Measurements from ENCODE around the gene MSL2.

The MSL2 gene, protein sequence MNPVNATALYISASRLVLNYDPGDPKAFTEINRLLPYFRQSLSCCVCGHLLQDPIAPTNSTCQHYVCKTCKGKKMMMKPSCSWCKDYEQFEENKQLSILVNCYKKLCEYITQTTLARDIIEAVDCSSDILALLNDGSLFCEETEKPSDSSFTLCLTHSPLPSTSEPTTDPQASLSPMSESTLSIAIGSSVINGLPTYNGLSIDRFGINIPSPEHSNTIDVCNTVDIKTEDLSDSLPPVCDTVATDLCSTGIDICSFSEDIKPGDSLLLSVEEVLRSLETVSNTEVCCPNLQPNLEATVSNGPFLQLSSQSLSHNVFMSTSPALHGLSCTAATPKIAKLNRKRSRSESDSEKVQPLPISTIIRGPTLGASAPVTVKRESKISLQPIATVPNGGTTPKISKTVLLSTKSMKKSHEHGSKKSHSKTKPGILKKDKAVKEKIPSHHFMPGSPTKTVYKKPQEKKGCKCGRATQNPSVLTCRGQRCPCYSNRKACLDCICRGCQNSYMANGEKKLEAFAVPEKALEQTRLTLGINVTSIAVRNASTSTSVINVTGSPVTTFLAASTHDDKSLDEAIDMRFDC

DNA sequence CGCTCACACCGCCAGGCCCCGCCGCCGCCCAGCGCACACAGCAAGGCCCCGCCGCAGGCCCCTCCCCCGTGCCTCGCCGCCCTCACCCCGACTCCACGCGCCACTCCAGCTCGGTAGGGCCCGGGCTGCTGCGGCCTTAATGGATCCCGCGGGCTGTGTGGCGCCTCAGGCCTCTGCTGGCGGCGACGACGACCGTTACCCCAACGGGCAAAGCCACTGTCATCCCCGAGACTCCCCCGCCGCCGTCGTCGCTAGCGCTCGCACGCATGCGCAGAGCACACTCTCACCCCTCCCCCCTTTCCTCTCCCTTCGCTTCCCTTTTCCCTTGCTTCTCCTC lies at the start of gene MSL2:
TSS of gene MSL2 (minus strand) at position 272 of the 337 bp plus-strand sequence. CDS start 1,222 bp downstream, outside the sequence.
- TF ChIP-seq, protein P1, sequence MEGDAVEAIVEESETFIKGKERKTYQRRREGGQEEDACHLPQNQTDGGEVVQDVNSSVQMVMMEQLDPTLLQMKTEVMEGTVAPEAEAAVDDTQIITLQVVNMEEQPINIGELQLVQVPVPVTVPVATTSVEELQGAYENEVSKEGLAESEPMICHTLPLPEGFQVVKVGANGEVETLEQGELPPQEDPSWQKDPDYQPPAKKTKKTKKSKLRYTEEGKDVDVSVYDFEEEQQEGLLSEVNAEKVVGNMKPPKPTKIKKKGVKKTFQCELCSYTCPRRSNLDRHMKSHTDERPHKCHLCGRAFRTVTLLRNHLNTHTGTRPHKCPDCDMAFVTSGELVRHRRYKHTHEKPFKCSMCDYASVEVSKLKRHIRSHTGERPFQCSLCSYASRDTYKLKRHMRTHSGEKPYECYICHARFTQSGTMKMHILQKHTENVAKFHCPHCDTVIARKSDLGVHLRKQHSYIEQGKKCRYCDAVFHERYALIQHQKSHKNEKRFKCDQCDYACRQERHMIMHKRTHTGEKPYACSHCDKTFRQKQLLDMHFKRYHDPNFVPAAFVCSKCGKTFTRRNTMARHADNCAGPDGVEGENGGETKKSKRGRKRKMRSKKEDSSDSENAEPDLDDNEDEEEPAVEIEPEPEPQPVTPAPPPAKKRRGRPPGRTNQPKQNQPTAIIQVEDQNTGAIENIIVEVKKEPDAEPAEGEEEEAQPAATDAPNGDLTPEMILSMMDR (IDR thresholded peaks at IDR 0.05; ENCODE audit: low read depth, low read length) = no peak
- peak within 1 kb of the TSS; percentile 97 for H3K4me3 ChIP-seq (ENCODE audit: low read depth, low read length)
- in situ Hi-C loops (cut with HindIII; ENCODE audit: low sequenced_read_pairs) = no loop called here
- DNase-seq (ENCODE audit: low read depth, low spot score) = no peak

DNA sequence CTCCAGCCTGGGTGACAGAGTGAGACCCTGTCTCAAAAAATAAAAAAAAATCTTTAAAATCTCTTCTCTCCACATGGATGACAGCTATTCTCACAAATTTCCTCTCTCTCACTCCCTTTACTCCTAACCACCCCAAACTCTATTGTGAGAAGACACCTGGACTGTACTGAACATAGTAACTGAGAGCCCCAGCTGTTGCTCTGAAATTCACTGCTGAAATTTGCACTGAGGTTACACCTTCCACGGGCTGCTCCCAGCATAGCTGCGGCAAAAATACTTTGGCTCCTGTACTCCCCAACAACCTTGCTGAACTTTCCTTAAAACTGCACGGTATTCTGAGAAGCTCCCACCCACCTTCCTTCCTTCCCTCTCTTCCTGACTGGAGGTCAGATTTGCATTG lies 49.6 kb upstream of the MSL2 start:
- DNase-seq (ENCODE audit: low read depth, low spot score) = no peak
- no peak overlapping the region for H3K4me3 ChIP-seq (ENCODE audit: low read depth, low read length)
- in situ Hi-C loops (cut with HindIII; ENCODE audit: low sequenced_read_pairs) = no loop called here
- TF ChIP-seq, protein P1 (IDR thresholded peaks at IDR 0.05; ENCODE audit: low read depth, low read length) = no peak

DNA sequence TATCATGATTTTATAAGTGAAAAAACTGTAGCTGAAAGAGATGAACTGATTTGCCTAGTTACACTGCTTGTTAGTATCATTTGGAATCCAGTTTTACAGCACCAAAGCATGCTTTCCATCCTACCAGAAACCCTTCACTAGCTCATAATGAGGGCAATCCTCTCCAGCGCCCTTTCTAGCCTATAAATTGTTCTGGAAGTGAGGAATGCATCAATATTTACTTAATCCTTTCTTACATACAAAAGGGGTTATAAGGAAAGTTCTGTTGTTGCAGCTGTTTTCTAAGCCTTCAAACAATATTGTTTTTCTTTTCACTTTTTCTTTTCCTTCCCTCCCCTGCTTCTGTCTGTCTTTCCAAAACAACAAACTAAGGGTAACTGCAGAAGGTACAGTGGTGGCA lies 43.0 kb upstream of the MSL2 start:
- no peak overlapping the region for H3K4me3 ChIP-seq (ENCODE audit: low read depth, low read length)
- TF ChIP-seq, protein P1 (IDR thresholded peaks at IDR 0.05; ENCODE audit: low read depth, low read length) = no peak
- in situ Hi-C loops (cut with HindIII; ENCODE audit: low sequenced_read_pairs) = no loop called here
- DNase-seq (ENCODE audit: low read depth, low spot score) = no peak

DNA sequence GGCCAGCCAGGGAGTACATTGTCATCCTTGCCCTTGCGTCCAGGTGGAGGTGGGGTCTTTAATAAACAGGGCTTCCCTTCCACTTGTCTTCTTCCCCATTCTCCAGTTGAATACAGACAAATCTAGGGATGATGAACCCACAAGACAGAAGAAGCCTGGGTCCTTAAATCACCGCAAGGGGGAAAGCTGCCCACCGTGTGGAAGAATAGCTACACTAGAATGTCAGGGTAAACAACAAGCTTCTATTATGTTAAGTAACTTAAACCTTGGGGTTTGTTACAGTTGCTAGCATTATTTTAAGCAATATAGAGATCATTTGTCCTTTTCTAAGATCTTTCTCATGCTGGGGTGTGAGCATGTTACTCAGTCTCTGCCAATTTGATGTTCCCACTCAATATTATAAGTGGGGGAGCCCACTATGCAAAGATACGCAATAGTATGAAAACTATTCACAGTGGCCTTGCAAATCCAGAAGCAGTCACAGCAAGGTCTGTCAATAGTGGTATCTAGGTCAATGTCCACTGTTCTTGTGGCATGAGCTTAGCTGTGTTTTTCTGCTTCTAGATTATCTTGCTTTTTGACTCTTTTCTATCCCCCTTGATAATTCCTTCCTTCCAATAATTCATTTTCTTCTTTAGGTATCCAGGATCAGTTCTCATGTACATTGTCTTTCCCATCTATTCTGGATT lies 42.0 kb upstream of the MSL2 start:
- DNase-seq (ENCODE audit: low read depth, low spot score) = no peak
- TF ChIP-seq, protein P1 (IDR thresholded peaks at IDR 0.05; ENCODE audit: low read depth, low read length) = no peak
- no peak overlapping the region for H3K4me3 ChIP-seq (ENCODE audit: low read depth, low read length)
- in situ Hi-C loops (cut with HindIII; ENCODE audit: low sequenced_read_pairs) = no loop called here

DNA sequence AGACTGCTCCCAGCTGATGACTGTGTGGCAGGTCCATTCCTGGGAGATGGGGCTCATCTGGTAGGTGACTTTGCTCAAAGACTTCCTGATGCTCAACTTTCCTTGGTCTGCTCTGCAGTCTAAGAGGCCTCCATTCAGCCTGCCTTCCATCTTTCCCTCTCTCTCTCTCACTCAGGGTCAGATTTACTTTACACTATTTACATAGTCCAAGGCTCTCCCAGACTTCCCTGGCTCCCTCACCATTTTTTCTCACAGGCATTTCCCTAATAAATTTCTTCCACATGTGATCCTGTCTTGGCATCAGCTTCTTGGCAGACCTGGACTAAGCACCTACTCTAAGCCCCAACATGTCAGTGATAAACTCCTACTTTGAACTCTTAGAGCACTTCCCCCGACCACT lies 41.0 kb upstream of the MSL2 start:
- TF ChIP-seq, protein P1 (IDR thresholded peaks at IDR 0.05; ENCODE audit: low read depth, low read length) = no peak
- DNase-seq (ENCODE audit: low read depth, low spot score) = no peak
- in situ Hi-C loops (cut with HindIII; ENCODE audit: low sequenced_read_pairs) = no loop called here

DNA sequence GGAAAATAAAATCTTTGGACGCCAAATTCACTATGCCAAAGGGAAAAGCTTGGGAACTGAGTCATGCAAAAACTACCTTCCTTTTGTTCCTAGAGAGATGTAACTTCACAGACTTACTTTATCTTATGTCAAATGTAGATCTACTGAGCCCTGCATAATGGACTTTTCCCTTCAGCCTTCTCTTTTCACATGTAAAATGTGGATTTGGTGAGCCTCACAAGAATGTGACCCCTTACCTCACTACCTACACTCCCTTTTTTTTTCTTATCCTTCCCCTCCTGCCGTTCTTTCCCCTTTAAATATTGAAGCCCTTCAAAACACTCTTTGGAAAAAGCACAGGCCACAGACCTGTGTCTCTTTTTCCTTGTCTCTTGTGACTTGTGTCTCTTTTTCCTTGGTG lies 40.0 kb upstream of the MSL2 start:
- in situ Hi-C loops (cut with HindIII; ENCODE audit: low sequenced_read_pairs) = no loop called here
- DNase-seq (ENCODE audit: low read depth, low spot score) = no peak
- TF ChIP-seq, protein P1 (IDR thresholded peaks at IDR 0.05; ENCODE audit: low read depth, low read length) = no peak
- no peak overlapping the region for H3K4me3 ChIP-seq (ENCODE audit: low read depth, low read length)

More for the DNA sequence above, 41.0 kb upstream of the MSL2 start:
- H3K4me3 ChIP-seq (ENCODE audit: low read depth, low read length) = no peak overlapping the region

All from astrocyte of the spinal cord (primary cell).